H9 (cell line): Measurements from ENCODE around the gene MITD1. TPM values are rescaled to one million over a fixed set of nuclear protein-coding genes. Genes with fewer than 3 reads are reported as not detected.

Source experiments
- DNase-seq: peaks from one replicate; pipeline ENCODE4 v3.0.0-alpha.2; 2017
- H2AFZ ChIP-seq: one replicate; pipeline ENCODE4 v1.6.1; 2013; ENCODE audit warnings: mild to moderate bottlenecking, low read length, control low read depth, moderate library complexity
- H2AK5ac ChIP-seq: 2 replicates; pipeline ENCODE4 v1.6.1; 2013; ENCODE audit warnings: low read length, control low read depth, mixed read lengths; ENCODE audit not compliant: insufficient read length
- H2BK120ac ChIP-seq: one replicate; pipeline ENCODE4 v1.6.1; 2013; ENCODE audit warnings: low read depth, mild to moderate bottlenecking, low read length, control low read depth, inconsistent platforms; ENCODE audit not compliant: poor library complexity, severe bottlenecking
- H2BK12ac ChIP-seq: 2 replicates; pipeline ENCODE4 v1.6.1; 2013; ENCODE audit warnings: low read length, control low read depth, mixed read lengths, low read depth; ENCODE audit not compliant: insufficient read length
- H2BK15ac ChIP-seq: 2 replicates; pipeline ENCODE4 v1.6.1; 2013; ENCODE audit warnings: low read depth, low read length, control low read depth
- H2BK20ac ChIP-seq: one replicate; pipeline ENCODE4 v1.6.1; 2013; ENCODE audit warnings: low read depth, mild to moderate bottlenecking, low read length, control low read depth, inconsistent platforms; ENCODE audit not compliant: poor library complexity, severe bottlenecking
- H2BK5ac ChIP-seq: 2 replicates; pipeline ENCODE4 v1.6.1; 2013; ENCODE audit warnings: low read length, control low read depth, mixed read lengths; ENCODE audit not compliant: insufficient read length
- H3K14ac ChIP-seq: 2 replicates; pipeline ENCODE4 v1.6.1; 2013; ENCODE audit warnings: low read length, control low read depth; ENCODE audit not compliant: insufficient read depth
- H3K18ac ChIP-seq: 2 replicates; pipeline ENCODE4 v1.6.1; 2013; ENCODE audit warnings: low read depth, mild to moderate bottlenecking, mixed read lengths, low read length, control low read depth; ENCODE audit not compliant: insufficient read length
- H3K23ac ChIP-seq: 2 replicates; pipeline ENCODE4 v1.6.1; 2013; ENCODE audit warnings: low read length, control low read depth, mixed read lengths, low read depth; ENCODE audit not compliant: insufficient read length
- H3K23me2 ChIP-seq: 2 replicates; pipeline ENCODE4 v1.6.1; 2013; ENCODE audit warnings: low read depth, mild to moderate bottlenecking, mixed read lengths, low read length, control low read depth; ENCODE audit not compliant: insufficient read length, poor library complexity, severe bottlenecking
- H3K27ac ChIP-seq: 2 replicates; pipeline ENCODE4 v1.5.1; 2013; ENCODE audit warnings: low read length, control low read depth, mixed read lengths, low read depth; ENCODE audit not compliant: insufficient read length
- H3K27me3 ChIP-seq: 2 replicates; pipeline ENCODE4 v1.6.1; 2013; ENCODE audit warnings: low read length, control low read depth, inconsistent platforms; ENCODE audit not compliant: insufficient read depth
- H3K4ac ChIP-seq: 2 replicates; pipeline ENCODE4 v1.6.1; 2013; ENCODE audit warnings: low read depth, mild to moderate bottlenecking, control low read depth, inconsistent platforms, low read length, moderate library complexity
- H3K4me1 ChIP-seq: 2 replicates; pipeline ENCODE4 v1.6.1; 2013; ENCODE audit warnings: low read length, control low read depth, inconsistent platforms; ENCODE audit not compliant: insufficient read depth
- H3K4me2 ChIP-seq: 2 replicates; pipeline ENCODE4 v1.6.1; 2013; ENCODE audit warnings: low read length, control low read depth, mixed read lengths; ENCODE audit not compliant: insufficient read length, insufficient read depth
- H3K56ac ChIP-seq: 2 replicates; pipeline ENCODE4 v1.6.1; 2013; ENCODE audit warnings: low read depth, mild to moderate bottlenecking, mixed read lengths, low read length, control low read depth; ENCODE audit not compliant: insufficient read length
- H3K79me1 ChIP-seq: 2 replicates; pipeline ENCODE4 v1.6.1; 2013; ENCODE audit warnings: low read depth, mild to moderate bottlenecking, moderate library complexity, low read length, control low read depth, inconsistent platforms; ENCODE audit not compliant: insufficient read depth, poor library complexity, severe bottlenecking
- H3K79me2 ChIP-seq: 2 replicates; pipeline ENCODE4 v1.6.1; 2013; ENCODE audit warnings: low read length, control low read depth, inconsistent platforms; ENCODE audit not compliant: insufficient read depth
- H3K9ac ChIP-seq: 2 replicates; pipeline ENCODE4 v1.6.1; 2013; ENCODE audit warnings: low read length, control low read depth, mixed read lengths; ENCODE audit not compliant: insufficient read length; ENCODE audit errors: extremely low read depth
- H3K9me3 ChIP-seq: one replicate; pipeline ENCODE4 v1.6.1; 2013; ENCODE audit warnings: low read depth, low read length, inconsistent platforms; ENCODE audit not compliant: control insufficient read depth
- H3T11ph ChIP-seq: one replicate; pipeline ENCODE4 v1.6.1; 2013; ENCODE audit warnings: mild to moderate bottlenecking, low read length, control low read depth, inconsistent platforms
- H4K20me1 ChIP-seq: one replicate; pipeline ENCODE4 v1.6.1; 2013; ENCODE audit not compliant: control insufficient read depth, insufficient read length, insufficient read depth
- H4K5ac ChIP-seq: 2 replicates; pipeline ENCODE4 v1.6.1; 2013; ENCODE audit warnings: low read depth, mild to moderate bottlenecking, mixed read lengths, low read length, control low read depth; ENCODE audit not compliant: insufficient read length
- H4K8ac ChIP-seq: replicated peaks from 2 replicates; pipeline ENCODE4 v1.6.1; 2013; ENCODE audit warnings: low read length, control low read depth, mixed read lengths, low read depth; ENCODE audit not compliant: insufficient read length
- H4K91ac ChIP-seq: 2 replicates; pipeline ENCODE4 v1.6.1; 2013; ENCODE audit warnings: low read depth, mild to moderate bottlenecking, moderate library complexity, mixed read lengths, low read length, control low read depth; ENCODE audit not compliant: insufficient read length
- H3K27ac Mint-ChIP-seq, 3 experiments: 2 replicates in 2 of 3; 3 replicates in 1 of 3; pipeline ENCODE4 v1.8.0; 2020 to 2021; ENCODE audit warnings: mixed read lengths in 3 of 3, mild to moderate bottlenecking in 1 of 3, moderate library complexity in 1 of 3
- H3K27me3 Mint-ChIP-seq: 2 replicates; pipeline ENCODE4 v1.8.0; 2021; ENCODE audit warnings: low read depth, mild to moderate bottlenecking, moderate library complexity, mixed read lengths
- H3K36me3 Mint-ChIP-seq, 3 experiments: 2 replicates in 2 of 3; 3 replicates in 1 of 3; pipeline ENCODE4 v1.8.0; 2020 to 2021; ENCODE audit warnings: low read depth in 3 of 3, mixed read lengths in 3 of 3; ENCODE audit not compliant: insufficient read depth in 1 of 3
- H3K4me1 Mint-ChIP-seq, 2 experiments: 2 replicates each; pipeline ENCODE4 v1.8.0; 2020; ENCODE audit warnings: mixed read lengths in 2 of 2
- H3K4me3 Mint-ChIP-seq, 2 experiments: 2 replicates in 1 of 2; 3 replicates in 1 of 2; pipeline ENCODE4 v1.8.0; 2020 to 2021; ENCODE audit warnings: mild to moderate bottlenecking in 2 of 2, mixed read lengths in 2 of 2, moderate library complexity in 1 of 2
- H3K9me3 Mint-ChIP-seq, 2 experiments: 2 replicates in 1 of 2; 3 replicates in 1 of 2; pipeline ENCODE4 v1.8.0; 2020; ENCODE audit warnings: mild to moderate bottlenecking in 2 of 2, mixed read lengths in 2 of 2, moderate library complexity in 1 of 2
- WGBS: extraction: QIAGEN DNeasy Blood & Tissue Kit; methylation state at CpG from one replicate; pipeline ENCODE4 v1.1.7; 2013; ENCODE audit warnings: missing lambda C conversion rate, low lambda C conversion rate, mixed read lengths; ENCODE audit not compliant: insufficient read length; ENCODE audit errors: extremely low coverage; 5-methylcytosine and 5-hydroxymethylcytosine counted together
- total RNA-seq: library from RNA; stranded (reverse); gene quantifications from 2 replicates; pipeline ENCODE4 v1.2.1, GENCODE V29; 2021
- TF ChIP-seq, protein P1 (sequence below): fragments of 200-600 bp; sonication (generic); conservative IDR thresholded peaks from 3 replicates; pipeline ENCODE4 v1.8.0; 2021; ENCODE audit warnings: antibody characterized with exemption, mild to moderate bottlenecking

The MITD1 gene
- total RNA-seq, 1 experiment from 2014 or later: 35.2 TPM

DNA sequence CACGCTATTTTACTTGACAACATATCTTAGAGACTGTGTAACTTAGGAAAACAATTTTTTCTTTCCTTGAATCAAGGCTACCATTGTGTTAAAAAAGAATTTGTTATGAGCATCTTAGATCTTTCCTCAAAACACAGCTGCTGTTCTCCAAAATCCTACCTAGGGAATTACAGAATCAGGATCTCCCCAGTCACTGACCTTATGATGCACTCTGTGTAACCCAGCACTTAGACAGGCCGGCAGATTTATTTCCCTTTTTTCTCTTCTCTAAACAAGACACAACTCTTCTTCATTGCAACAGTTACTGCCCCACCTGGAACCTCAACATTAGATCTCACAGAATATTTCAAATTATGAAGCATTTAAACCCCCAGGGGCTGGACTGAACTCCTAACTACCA lies 52.9 kb downstream of the MITD1 start:
- Histone ChIP-seq H2BK12ac (no peak overlapping the region), H3K4me2 (no peak overlapping the region), H3K79me1 (no peaks in the 10 kb centered on the region), H3K18ac (no peak overlapping the region), H4K91ac (no peak overlapping the region), H4K8ac (no peak overlapping the region), H4K5ac (no peak overlapping the region), H2BK15ac (no peak overlapping the region), H4K20me1 (no peaks in the 10 kb centered on the region), H3K9me3 (peaks cover 11% of the 10 kb centered on the region), H2AK5ac (no peak overlapping the region), H2BK5ac (no peak overlapping the region), H3K27me3 (no peaks in the 10 kb centered on the region), H3K23me2 (no peaks in the 10 kb centered on the region), H3T11ph (no peak overlapping the region), H2AFZ (no peak overlapping the region), H3K23ac (no peak overlapping the region), H3K79me2 (no peaks in the 10 kb centered on the region), H3K56ac (no peak overlapping the region), H3K4ac (no peak overlapping the region), H2BK20ac (no peak overlapping the region), H2BK120ac (no peak overlapping the region), H3K27ac (no peak overlapping the region), H3K9ac (no peak overlapping the region), H3K4me1 (no peaks in the 10 kb centered on the region), H3K14ac (no peak overlapping the region)
- Mint-ChIP-seq H3K9me3 (peaks cover 41 to 52% of the 10 kb centered on the region in 2 experiments), H3K27ac (no peak overlapping the region), H3K36me3 (peaks cover 23 to 54% (median 45%) of the 10 kb centered on the region in 3 experiments), H3K4me3 (no peak overlapping the region), H3K27me3 (peaks cover 21% of the 10 kb centered on the region), H3K4me1 (no peaks in the 10 kb centered on the region)
- WGBS: no CpG with 5 or more reads among the region's 2 CpGs
- TF ChIP-seq, protein P1, sequence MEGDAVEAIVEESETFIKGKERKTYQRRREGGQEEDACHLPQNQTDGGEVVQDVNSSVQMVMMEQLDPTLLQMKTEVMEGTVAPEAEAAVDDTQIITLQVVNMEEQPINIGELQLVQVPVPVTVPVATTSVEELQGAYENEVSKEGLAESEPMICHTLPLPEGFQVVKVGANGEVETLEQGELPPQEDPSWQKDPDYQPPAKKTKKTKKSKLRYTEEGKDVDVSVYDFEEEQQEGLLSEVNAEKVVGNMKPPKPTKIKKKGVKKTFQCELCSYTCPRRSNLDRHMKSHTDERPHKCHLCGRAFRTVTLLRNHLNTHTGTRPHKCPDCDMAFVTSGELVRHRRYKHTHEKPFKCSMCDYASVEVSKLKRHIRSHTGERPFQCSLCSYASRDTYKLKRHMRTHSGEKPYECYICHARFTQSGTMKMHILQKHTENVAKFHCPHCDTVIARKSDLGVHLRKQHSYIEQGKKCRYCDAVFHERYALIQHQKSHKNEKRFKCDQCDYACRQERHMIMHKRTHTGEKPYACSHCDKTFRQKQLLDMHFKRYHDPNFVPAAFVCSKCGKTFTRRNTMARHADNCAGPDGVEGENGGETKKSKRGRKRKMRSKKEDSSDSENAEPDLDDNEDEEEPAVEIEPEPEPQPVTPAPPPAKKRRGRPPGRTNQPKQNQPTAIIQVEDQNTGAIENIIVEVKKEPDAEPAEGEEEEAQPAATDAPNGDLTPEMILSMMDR: no peak
- DNase-seq: no peak

Other genes with a start within 250 kb of the MITD1 start
- 0.29 and 0.48 TPM in 2 replicates for gene CRACDL, start 244.8 kb downstream of the MITD1 start, total RNA-seq
- gene C2orf15, start 39.4 kb downstream of the MITD1 start, total RNA-seq: 5.6 and 6.2 TPM in 2 replicates
- gene TSGA10, start 26.1 kb downstream of the MITD1 start, total RNA-seq: 6.1 and 6.3 TPM in 2 replicates
- gene LIPT1, start 26.1 kb downstream of the MITD1 start, total RNA-seq: 6.4 and 8.9 TPM in 2 replicates
- gene MRPL30, start 126 bp upstream of the MITD1 start, total RNA-seq: 50.8 and 51.4 TPM in 2 replicates
- 0.29 TPM in 1 of 2 replicates, not detected in the other for gene LYG2, start 74.6 kb upstream of the MITD1 start, total RNA-seq
- gene LYG1, start 120.1 kb upstream of the MITD1 start, total RNA-seq: 0.31 and 0.37 TPM in 2 replicates
- 35.3 and 37.7 TPM in 2 replicates for gene TXNDC9, start 155.3 kb upstream of the MITD1 start, total RNA-seq
- 56.5 and 58.1 TPM in 2 replicates for gene EIF5B, start 156.3 kb upstream of the MITD1 start, total RNA-seq